Measurements from ENCODE around the gene NDC1.
"Not testable (repeated sequence)": the region's sequence is repeated elsewhere in the genome, so short reads cannot be mapped to it uniquely, and the experiment has no call there.

- TF ChIP-seq POLR2A, CTCF (IDR thresholded peaks at IDR 0.05): not testable (repeated sequence)
Observed at GRCh38 chr1:53881853-53882252, 43.8 kb upstream of the NDC1 start.

Data from heart left ventricle (tissue), 13 donors.